GM19395 (cell line): ENCODE results near the gene ING1.
"Not testable (repeated sequence)": the region's sequence is repeated elsewhere in the genome, so short reads cannot be mapped to it uniquely, and the experiment has no call there.

ENCODE experiments used
- ATAC-seq: cut with Tn5 transposase; IDR thresholded peaks from one replicate; pipeline ENCODE4 v1.9.1; 2021; ENCODE audit warnings: mild to moderate bottlenecking, moderate library complexity; ENCODE audit not compliant: unreplicated experiment

Gene ING1

GRCh38 chr13:110714797-110715394 lies 1.4 kb downstream of the ING1 start:
- no peak for ATAC-seq

DNA sequence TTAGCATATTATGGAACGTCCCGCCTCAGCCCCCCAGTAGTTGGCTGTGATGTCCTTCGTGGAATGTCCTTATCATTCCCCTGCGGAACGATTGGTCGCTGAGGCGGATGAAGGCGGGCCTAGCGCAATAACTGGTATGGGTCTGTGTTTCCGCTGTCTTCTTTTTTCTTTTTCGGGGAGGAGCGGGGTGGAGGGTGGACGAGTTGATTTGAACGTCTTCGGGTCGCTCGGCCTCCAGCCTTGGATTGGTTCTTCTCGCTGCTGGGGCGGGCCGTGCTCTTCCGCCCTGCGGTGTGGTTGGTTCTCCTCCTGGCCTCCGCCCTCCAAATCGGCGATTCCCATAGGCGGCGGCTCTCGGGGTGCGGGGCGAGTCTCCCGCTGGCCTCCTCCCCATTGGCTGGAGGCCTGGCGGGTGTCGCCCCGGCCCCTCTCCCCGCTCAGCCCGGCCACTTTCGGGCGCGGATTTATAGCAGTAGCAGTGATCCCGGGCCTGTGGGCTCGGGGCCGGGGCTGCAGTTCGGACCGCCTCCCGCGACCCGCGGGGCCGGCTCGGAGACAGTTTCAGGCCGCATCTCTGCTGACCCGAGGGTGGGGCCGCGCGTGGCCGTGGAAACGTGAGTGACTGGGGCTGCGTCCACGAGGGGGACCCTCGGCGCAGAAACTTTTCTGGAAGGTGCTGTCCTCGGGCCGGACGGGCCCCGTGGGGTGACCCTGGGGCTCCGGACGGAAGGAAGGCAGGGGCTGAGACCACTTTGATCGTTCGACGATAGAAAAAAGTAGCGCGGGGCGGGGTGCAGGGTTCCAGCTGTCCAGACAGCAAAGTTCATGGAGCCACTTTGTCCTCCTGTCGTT lies 2.1 kb downstream of the ING1 start:
- peak; percentile 61 for ATAC-seq

DNA sequence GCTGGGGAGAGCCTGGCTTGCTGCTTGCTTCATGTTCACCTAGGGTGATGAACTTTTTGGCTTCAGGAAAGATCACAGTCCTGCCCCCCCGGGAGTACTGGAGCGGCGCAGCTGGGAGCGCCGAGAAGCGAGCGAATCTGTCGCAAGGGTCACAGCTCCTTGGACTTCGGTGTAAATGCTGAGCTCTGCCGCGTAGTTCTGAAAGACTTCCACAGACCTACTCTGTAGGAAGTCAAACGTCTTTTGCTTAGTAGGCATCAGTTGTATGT lies 2.7 kb downstream of the ING1 start:
- no peak for ATAC-seq

GRCh38 chr13:110719036-110719710 lies 5.7 kb downstream of the ING1 start:
- no peak for ATAC-seq

- no peak for ATAC-seq
Observed at GRCh38 chr13:110722971-110723370, 9.5 kb downstream of the ING1 start.

DNA sequence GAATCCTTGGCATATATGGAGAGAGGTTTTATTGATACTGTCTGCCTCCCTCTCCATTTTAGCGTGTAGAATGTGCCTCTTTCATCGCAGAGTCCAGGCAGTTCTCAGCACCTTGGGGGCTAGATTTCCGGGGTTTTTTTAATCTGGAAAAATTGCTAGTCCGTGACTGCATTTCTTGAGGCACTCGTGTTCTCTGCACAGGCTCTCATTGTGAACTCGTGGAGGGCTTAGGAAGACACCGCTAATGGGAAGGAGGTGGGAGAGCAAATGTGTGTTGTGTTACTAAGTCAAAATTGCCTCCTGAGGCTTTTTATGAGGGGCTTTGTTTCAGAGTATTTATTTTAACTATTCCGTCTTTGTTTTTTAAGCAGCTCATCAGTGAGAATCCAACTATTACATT lies 10.1 kb downstream of the ING1 start:
- no peak for ATAC-seq

DNA sequence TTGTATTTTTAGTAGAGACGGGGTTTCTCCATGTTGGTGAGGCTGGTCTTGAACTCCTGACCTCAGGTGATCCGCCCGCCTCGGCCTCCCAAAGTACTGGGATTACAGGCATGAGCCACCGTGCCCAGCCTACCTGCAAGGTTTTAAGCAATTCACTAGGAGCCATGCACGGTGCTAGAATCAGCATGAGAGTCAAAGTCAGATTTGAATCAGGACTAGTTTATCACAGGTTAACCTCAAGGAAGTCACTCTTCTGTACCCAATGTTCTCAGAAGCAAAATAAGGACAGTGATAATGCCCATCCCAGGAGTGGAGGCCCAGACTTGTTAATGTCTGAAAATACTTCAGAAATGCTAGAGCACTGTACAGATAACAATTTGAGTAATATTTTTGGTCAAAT lies 12.7 kb downstream of the ING1 start:
- ATAC-seq: not testable (repeated sequence)

DNA sequence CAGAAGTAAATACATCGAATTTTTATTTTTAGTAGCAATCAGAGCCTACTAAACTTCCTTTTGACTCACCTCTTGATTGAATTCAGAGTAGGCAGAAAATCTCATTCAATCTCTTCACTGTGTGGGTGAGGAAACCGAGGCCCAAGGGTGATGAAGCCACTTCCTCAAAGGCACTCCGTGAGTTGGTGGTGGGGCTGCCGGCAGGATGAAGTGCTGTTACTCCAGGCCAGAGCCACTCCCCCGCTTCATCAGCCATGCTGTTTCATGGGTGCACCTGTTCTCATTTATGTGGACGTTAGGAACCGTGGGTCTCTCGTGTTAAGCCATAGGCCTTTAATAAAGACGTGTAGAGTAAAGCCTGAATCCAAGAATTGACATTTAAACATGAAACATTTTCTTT lies 13.2 kb downstream of the ING1 start:
- no peak for ATAC-seq

GRCh38 chr13:110731072-110731471 lies 17.6 kb downstream of the ING1 start:
- no peak for ATAC-seq

DNA sequence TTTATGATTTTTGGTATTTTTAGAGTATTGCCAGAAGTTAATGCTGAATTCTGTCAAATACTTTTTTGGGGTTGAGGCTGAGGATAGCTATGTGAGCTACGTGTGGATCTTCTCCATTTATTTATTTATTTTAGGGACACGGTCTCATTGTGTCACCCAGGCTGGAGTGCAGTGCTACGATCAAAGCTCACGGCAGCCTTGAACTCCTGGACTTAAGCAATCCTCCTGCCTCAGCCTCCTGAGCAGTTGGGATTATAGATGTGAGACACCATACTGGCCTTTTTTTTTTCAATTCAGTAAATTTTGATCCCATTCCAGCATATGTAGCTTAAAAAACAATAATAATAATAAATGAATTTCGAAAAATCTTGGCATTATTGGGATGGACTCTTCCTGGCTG lies 21.1 kb downstream of the ING1 start:
- ATAC-seq: no peak

- ATAC-seq: no peak
Observed at GRCh38 chr13:110737555-110737954, 24.1 kb downstream of the ING1 start.

GRCh38 chr13:110743687-110744086 lies 30.2 kb downstream of the ING1 start:
- ATAC-seq: no peak

GRCh38 chr13:110746438-110746837 lies 32.9 kb downstream of the ING1 start:
- ATAC-seq: no peak

- no peak for ATAC-seq
Observed at GRCh38 chr13:110748271-110748670, 34.8 kb downstream of the ING1 start.

- ATAC-seq: no peak
Observed at GRCh38 chr13:110756219-110756631, 42.7 kb downstream of the ING1 start.

DNA sequence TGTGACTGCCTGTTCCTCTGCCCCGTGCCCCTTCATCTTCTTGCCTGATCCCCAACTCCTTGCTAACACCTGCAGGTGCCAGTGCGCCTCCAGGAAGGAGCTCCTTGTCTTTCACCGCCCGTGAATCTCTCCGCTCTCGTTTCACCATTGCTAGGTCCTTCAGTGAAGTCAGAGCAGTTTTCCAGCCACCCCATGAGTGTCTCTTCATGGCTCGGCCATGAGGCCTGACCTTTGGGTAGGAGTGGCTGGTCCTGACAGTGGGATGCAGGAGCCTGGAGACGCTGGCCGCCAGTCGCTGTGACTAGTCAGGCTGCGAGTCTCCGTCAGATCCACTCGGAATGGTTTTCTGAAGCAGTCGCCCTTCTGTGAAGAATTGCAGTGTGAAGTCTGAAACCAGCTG lies 43.8 kb downstream of the ING1 start:
- ATAC-seq: no peak

DNA sequence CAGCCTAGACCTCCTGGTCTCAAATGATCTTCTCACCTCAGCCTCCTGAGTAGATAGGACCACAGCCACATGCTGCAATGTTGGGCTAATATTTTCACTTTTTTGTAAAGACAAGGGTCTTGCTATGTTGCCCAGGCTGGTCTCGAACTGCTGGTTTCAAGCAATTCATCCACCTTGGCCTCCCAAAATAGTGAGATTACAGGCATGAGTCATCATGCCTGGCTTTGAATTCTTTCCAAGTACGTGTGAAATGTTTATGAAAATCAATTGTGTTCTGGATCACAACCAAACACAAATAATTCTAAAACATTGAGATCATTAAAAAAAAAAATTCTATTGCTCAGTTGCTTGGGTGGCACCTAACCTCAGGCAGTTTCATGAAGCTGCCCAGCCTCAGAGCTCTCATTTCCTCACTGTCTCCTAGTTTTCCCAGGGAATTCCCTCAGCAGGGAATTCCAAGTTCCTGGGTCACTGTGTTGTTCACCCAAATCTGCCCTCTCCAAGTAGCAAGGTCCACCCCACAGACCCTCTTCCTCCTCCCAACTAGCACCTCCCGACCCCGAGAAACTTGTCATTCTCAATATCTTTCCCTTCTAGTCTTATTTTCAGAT lies 44.8 kb downstream of the ING1 start:
- no peak for ATAC-seq

DNA sequence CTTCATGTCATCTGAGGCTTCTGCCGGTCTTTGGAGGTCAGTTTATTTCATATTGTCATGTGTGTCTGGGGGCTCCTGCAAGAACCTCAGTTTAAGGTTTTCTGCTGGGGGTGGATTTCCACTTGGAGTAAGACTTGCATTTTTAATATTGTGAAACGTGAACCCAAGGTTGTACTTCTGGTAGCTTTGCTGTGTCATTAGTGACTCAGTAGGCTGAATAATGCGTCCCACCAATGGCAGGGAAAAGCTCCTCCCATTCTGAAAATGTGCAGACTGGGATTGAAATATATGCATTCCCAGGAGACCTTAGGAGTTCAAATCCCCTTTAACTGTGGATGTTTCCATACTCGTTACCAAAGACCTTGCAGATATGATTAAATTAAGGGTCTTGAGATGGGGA lies 46.2 kb downstream of the ING1 start:
- ATAC-seq: no peak

DNA sequence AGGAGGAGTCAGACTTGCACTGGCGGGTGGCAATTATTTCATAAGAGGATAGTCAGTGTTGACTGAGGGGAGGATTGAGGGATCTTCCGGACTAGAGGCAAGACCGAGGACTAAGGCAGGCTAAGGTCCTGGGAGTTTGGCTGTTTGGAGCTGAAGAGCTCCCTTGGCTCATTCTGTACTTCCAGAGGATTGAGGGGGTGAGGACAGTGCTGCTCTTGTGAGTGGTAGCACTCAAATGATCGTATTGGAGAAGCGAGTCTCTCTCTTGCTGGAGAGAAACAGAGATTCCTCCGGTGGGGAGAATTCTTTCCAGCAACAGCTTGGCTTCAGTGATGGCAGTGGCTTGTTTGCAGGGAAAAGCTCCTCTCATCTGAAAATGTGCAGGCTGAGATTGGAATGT lies 47.1 kb downstream of the ING1 start:
- no peak for ATAC-seq

DNA sequence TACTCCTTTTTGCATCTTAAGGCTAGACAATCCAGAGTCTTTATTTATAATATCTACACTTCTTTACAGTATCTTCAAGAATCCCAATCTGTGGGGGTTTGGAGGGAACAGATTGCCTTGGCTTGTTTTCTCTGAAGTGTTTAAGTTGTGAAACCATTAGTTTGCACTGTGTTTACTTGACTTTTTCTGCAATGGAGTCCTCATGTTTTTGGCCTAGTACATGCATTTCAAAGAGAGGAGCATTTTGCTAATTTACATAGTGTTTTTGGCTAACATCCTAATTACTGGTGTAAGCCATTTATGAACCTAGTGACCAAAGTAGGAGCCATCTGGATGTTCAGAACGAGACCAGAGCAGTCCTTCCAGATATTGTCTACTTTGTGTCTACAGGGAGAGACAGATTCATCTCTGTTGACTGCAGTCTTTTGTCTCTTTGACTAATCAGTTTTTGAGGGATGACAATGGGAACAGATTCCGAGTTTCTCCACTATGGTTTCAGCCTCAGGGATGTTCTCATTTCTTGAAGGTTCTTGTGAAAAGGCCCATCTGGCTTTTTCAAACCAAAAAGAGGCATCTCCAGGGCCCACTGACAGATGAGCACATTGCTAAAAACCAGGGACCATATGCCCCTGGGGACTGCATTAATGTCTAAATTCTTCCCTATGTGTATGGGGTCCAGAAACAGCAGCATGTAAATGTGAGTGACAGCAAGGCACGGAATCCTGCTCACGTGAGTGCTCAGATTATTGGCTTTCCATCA lies 53.4 kb downstream of the ING1 start:
- no peak for ATAC-seq

GRCh38 chr13:110767476-110767875 lies 54.0 kb downstream of the ING1 start:
- no peak for ATAC-seq
